ENCODE data around the gene ROR1. TPM values are rescaled to one million over a fixed set of nuclear protein-coding genes. Genes with fewer than 3 reads are reported as not detected.

ROR1 gene
- total RNA-seq, 1 experiment from 2014 or later: 56.3 TPM

GRCh38 chr1:63856924-63857323 lies 83.1 kb downstream of the ROR1 start:
- Mint-ChIP-seq H3K27ac (peak overlapping the region; percentile 48; the same call in 1 of the 2 replicates), H3K9me3 (peaks cover 7% of the 10 kb centered on the region; the same call in 1 of the 2 replicates), H3K4me3 (no peak overlapping the region), H3K36me3 (peaks cover 11% of the 10 kb centered on the region), H3K4me1 (peaks cover 77% of the 10 kb centered on the region), H3K27me3 (ENCODE audit: low read depth) (no peaks in the 10 kb centered on the region)
- ChIA-PET POLR2A (no interaction called here), CTCF (interaction anchor here (1.2 to 1.4 kb wide), 2 partner anchors 58 to 165 kb away, joined by 3 to 4 read pairs; no protein-coding TSS in a partner anchor)
- ATAC-seq: no peak
- no peak for TF ChIP-seq ZNF138 (CRISPR knock-in tag; conservative IDR thresholded peaks at IDR 0.05)
- no peak for TF ChIP-seq E2F5 (CRISPR knock-in tag; IDR thresholded peaks at IDR 0.05)
- no peak for TF ChIP-seq OVOL2 (CRISPR knock-in tag; IDR thresholded peaks at IDR 0.05; ENCODE audit: borderline replicate concordance)
- DNase-seq (ENCODE audit: low spot score): no peak

- Mint-ChIP-seq H3K9me3 (peaks cover 7% of the 10 kb centered on the region; the same call in 1 of the 2 replicates), H3K27me3 (ENCODE audit: low read depth) (no peaks in the 10 kb centered on the region), H3K4me3 (no peak overlapping the region), H3K36me3 (peaks cover 11% of the 10 kb centered on the region), H3K27ac (no peak overlapping the region), H3K4me1 (peaks cover 73% of the 10 kb centered on the region)
- TF ChIP-seq TCF7 (CRISPR knock-in tag; IDR thresholded peaks at IDR 0.05; ENCODE audit: low read depth) (no peak), SOX15 (CRISPR knock-in tag; IDR thresholded peaks at IDR 0.05) (no peak), PREB (CRISPR knock-in tag; IDR thresholded peaks at IDR 0.05; ENCODE audit: borderline replicate concordance) (no peak), FOXK1 (CRISPR knock-in tag; IDR thresholded peaks at IDR 0.05) (no peak), ZNF219 (CRISPR knock-in tag; IDR thresholded peaks at IDR 0.05; ENCODE audit: borderline replicate concordance) (no peak), NFATC4 (CRISPR knock-in tag; IDR thresholded peaks at IDR 0.05) (no peak), FOXJ3 (CRISPR knock-in tag; IDR thresholded peaks at IDR 0.05; ENCODE audit: borderline replicate concordance) (no peak), JUN (CRISPR knock-in tag; IDR thresholded peaks at IDR 0.05) (no peak), OVOL2 (CRISPR knock-in tag; IDR thresholded peaks at IDR 0.05; ENCODE audit: borderline replicate concordance) (no peak)
- CTCF ChIA-PET: no interaction called here
- DNase-seq (ENCODE audit: low spot score) (no peak), ATAC-seq (no peak)
- POLR2A ChIA-PET: no interaction called here
Observed at GRCh38 chr1:63857478-63857877, 83.7 kb downstream of the ROR1 start.

- Mint-ChIP-seq H3K4me3 (no peak overlapping the region), H3K27me3 (ENCODE audit: low read depth) (no peaks in the 10 kb centered on the region), H3K4me1 (peaks cover 74% of the 10 kb centered on the region), H3K36me3 (peaks cover 11% of the 10 kb centered on the region), H3K9me3 (peaks cover 7% of the 10 kb centered on the region; the same call in 1 of the 2 replicates), H3K27ac (peak overlapping the region; percentile 15; the same call in 1 of the 2 replicates)
- no peak for DNase-seq (ENCODE audit: low spot score)
- ChIA-PET POLR2A (no interaction called here), CTCF (no interaction called here)
- peak; percentile 60 for ATAC-seq
- no peak for TF ChIP-seq HMGXB4 (CRISPR knock-in tag; IDR thresholded peaks at IDR 0.05)
- no peak for TF ChIP-seq KAT7 (CRISPR knock-in tag; IDR thresholded peaks at IDR 0.05; ENCODE audit: borderline replicate concordance)
- TF ChIP-seq ZBTB43 (CRISPR knock-in tag; IDR thresholded peaks at IDR 0.05): no peak
- TF ChIP-seq ZNF219 (CRISPR knock-in tag; IDR thresholded peaks at IDR 0.05; ENCODE audit: borderline replicate concordance): no peak
- TF ChIP-seq NFE2L1 (CRISPR knock-in tag; IDR thresholded peaks at IDR 0.05): no peak
- TF ChIP-seq ZNF396 (CRISPR knock-in tag; IDR thresholded peaks at IDR 0.05; ENCODE audit: borderline replicate concordance): no peak
- no peak for TF ChIP-seq CDX4 (CRISPR knock-in tag; IDR thresholded peaks at IDR 0.05; ENCODE audit: borderline replicate concordance)
- no peak for TF ChIP-seq ZNF263 (CRISPR knock-in tag; IDR thresholded peaks at IDR 0.05; ENCODE audit: low read depth)
- TF ChIP-seq TP53 (CRISPR knock-in tag; IDR thresholded peaks at IDR 0.05): no peak
- TF ChIP-seq ATF6 (CRISPR knock-in tag; IDR thresholded peaks at IDR 0.05): no peak
- TF ChIP-seq ZNF512 (CRISPR knock-in tag; IDR thresholded peaks at IDR 0.05; ENCODE audit: borderline replicate concordance): no peak
- TF ChIP-seq GRHL2 (CRISPR knock-in tag; IDR thresholded peaks at IDR 0.05; ENCODE audit: insufficient replicate concordance, severe bottlenecking): no peak
- TF ChIP-seq ZNF138 (CRISPR knock-in tag; conservative IDR thresholded peaks at IDR 0.05): no peak
Observed at GRCh38 chr1:63858153-63858552, 84.3 kb downstream of the ROR1 start.
